Endothelial cell (in vitro differentiated cells): ENCODE measurements around the gene CCNY. TPM values are rescaled to one million over a fixed set of nuclear protein-coding genes. Genes with fewer than 3 reads are reported as not detected.
A peak's percentile ranks its signal among the peaks of the same experiment; 100 is the strongest.

ENCODE experiments used
- DNase-seq: peaks from one replicate; pipeline ENCODE4 v3.0.0; 2021; ENCODE audit warnings: low spot score
- H3K27ac Mint-ChIP-seq: one replicate; pipeline ENCODE4 v1.8.0; 2021; ENCODE audit warnings: mixed read lengths, inconsistent platforms; ENCODE audit not compliant: unreplicated experiment
- H3K27me3 Mint-ChIP-seq: one replicate; pipeline ENCODE4 v1.8.0; 2021; ENCODE audit warnings: mild to moderate bottlenecking, moderate library complexity, mixed read lengths, inconsistent platforms; ENCODE audit not compliant: unreplicated experiment
- H3K36me3 Mint-ChIP-seq: one replicate; pipeline ENCODE4 v1.8.0; 2021; ENCODE audit warnings: mild to moderate bottlenecking, low read depth, mixed read lengths, inconsistent platforms; ENCODE audit not compliant: unreplicated experiment
- H3K4me1 Mint-ChIP-seq: one replicate; pipeline ENCODE4 v1.8.0; 2021; ENCODE audit warnings: mild to moderate bottlenecking, mixed read lengths, inconsistent platforms; ENCODE audit not compliant: unreplicated experiment
- H3K4me3 Mint-ChIP-seq: one replicate; pipeline ENCODE4 v1.8.0; 2021; ENCODE audit warnings: mild to moderate bottlenecking, mixed read lengths, inconsistent platforms; ENCODE audit not compliant: unreplicated experiment
- H3K9me3 Mint-ChIP-seq: one replicate; pipeline ENCODE4 v1.8.0; 2021; ENCODE audit warnings: mixed read lengths, inconsistent platforms; ENCODE audit not compliant: unreplicated experiment
- CTCF ChIP-seq: fragments of 200-600 bp; sonication (generic); IDR thresholded peaks from one replicate; pipeline ENCODE4 v1.5.0; 2021; ENCODE audit warnings: antibody characterized with exemption; ENCODE audit not compliant: unreplicated experiment
- total RNA-seq: library from RNA; stranded (reverse); fragmentation: NEBNext Ultra II Directional; extraction: Animal tissue kit (Norgen Biotek cat#: 25700); gene quantifications from one replicate; pipeline ENCODE4 v1.2.1, GENCODE V29; 2021; ENCODE audit not compliant: unreplicated experiment

The CCNY gene
- total RNA-seq, 1 donor from 2014 or later = 169 TPM

GRCh38 chr10:35523670-35524225, 187.4 kb downstream of the CCNY start:
- no peak for TF ChIP-seq CTCF
- Mint-ChIP-seq H3K36me3 (peaks cover 9% of the 10 kb centered on the region), H3K9me3 (no peaks in the 10 kb centered on the region), H3K27ac (no peak overlapping the region), H3K4me1 (peaks cover 26% of the 10 kb centered on the region), H3K27me3 (peaks cover 5% of the 10 kb centered on the region), H3K4me3 (no peak overlapping the region)
- DNase-seq = no peak

GRCh38 chr10:35526746-35527145, 190.4 kb downstream of the CCNY start:
- TF ChIP-seq CTCF = no peak
- DNase-seq = no peak
- Mint-ChIP-seq H3K9me3 (no peaks in the 10 kb centered on the region), H3K27ac (no peak overlapping the region), H3K27me3 (peaks cover 4% of the 10 kb centered on the region), H3K4me3 (no peak overlapping the region), H3K4me1 (peaks cover 12% of the 10 kb centered on the region), H3K36me3 (peaks cover 25% of the 10 kb centered on the region)

- peaks cover 4% of the 10 kb centered on the region for H3K27me3 Mint-ChIP-seq
- peaks cover 58% of the 10 kb centered on the region for H3K36me3 Mint-ChIP-seq
- DNase-seq = no peak
- H3K4me3 Mint-ChIP-seq = no peak overlapping the region
- H3K4me1 Mint-ChIP-seq = peaks cover 10% of the 10 kb centered on the region
- H3K27ac Mint-ChIP-seq = no peak overlapping the region
- no peak for TF ChIP-seq CTCF
- no peaks in the 10 kb centered on the region for H3K9me3 Mint-ChIP-seq
Measured at GRCh38 chr10:35532141-35532540, 195.8 kb downstream of the CCNY start.

- Mint-ChIP-seq H3K36me3 (peaks cover 71% of the 10 kb centered on the region), H3K9me3 (peaks cover 4% of the 10 kb centered on the region), H3K4me1 (peaks cover 2% of the 10 kb centered on the region), H3K4me3 (peak overlapping the region; percentile 13), H3K27me3 (peaks cover 9% of the 10 kb centered on the region), H3K27ac (peak overlapping the region; percentile 0)
- no peak for TF ChIP-seq CTCF
- no peak for DNase-seq
Measured at GRCh38 chr10:35533565-35533964, 197.3 kb downstream of the CCNY start.

- Mint-ChIP-seq H3K27me3 (peaks cover 9% of the 10 kb centered on the region), H3K4me1 (peaks cover 2% of the 10 kb centered on the region), H3K9me3 (peaks cover 4% of the 10 kb centered on the region), H3K4me3 (no peak overlapping the region), H3K27ac (no peak overlapping the region), H3K36me3 (peaks cover 72% of the 10 kb centered on the region)
- no peak for DNase-seq
- TF ChIP-seq CTCF = no peak
Measured at GRCh38 chr10:35535136-35535535, 198.8 kb downstream of the CCNY start.
